HepG2 (cell line): ENCODE measurements around the gene OPRL1. TPM values are rescaled to one million over a fixed set of nuclear protein-coding genes. Genes with fewer than 3 reads are reported as not detected.
A peak's percentile ranks its signal among the peaks of the same experiment; 100 is the strongest.

Experiments
- ATAC-seq: fragments of 200-7000 bp; cut with Tn5 transposase; 3 replicates; pipeline ENCODE4 v1.9.1; 2020; ENCODE audit warnings: mild to moderate bottlenecking, moderate library complexity
- BruUV-seq: library from RNA; stranded (reverse); fragments of 400-500 nt; replicated peaks from 2 replicates; lab custom pipeline; 2021; lab: Mats Ljungman, UMichigan
- CTCF ChIA-PET: fragments of 300-600 bp; formaldehyde crosslinking; extraction: SDS; loops from one replicate; lab custom pipeline; 2021; ENCODE audit warnings: low total read pairs, inconsistent platforms, low intra/inter-chr PET ratio; lab: Yijun Ruan, JAX
- POLR2A ChIA-PET: fragments of 350-600 bp; sonication (Branson Sonifier 250); formaldehyde crosslinking; loops from one replicate; lab custom pipeline; 2020; ENCODE audit warnings: antibody characterized with exemption, inconsistent platforms; lab: Yijun Ruan, JAX
- DNase-seq: peaks from one replicate; pipeline ENCODE4 v3.0.0-alpha.2; 2015; ENCODE audit warnings: low spot score
- FAIRE-seq: peaks from 3 replicates; lab custom pipeline; 2011; peaks lifted over from hg19 to GRCh38; lab: Jason Lieb, UNC
- H2AFZ ChIP-seq: one replicate; pipeline ENCODE4 v1.6.1; 2011; ENCODE audit warnings: low read length, inconsistent platforms
- H3K27ac ChIP-seq: fragments of 300-600 bp; 3 replicates; pipeline ENCODE4 v1.8.0; 2011; ENCODE audit warnings: mixed run types, mild to moderate bottlenecking, mixed read lengths, low read length, inconsistent platforms; ENCODE audit not compliant: insufficient read depth; ENCODE audit errors: extremely low read length
- H3K27me3 ChIP-seq, 2 experiments: fragments of 200-600 bp in 1 of 2; 2 replicates in 1 of 2; 3 replicates in 1 of 2; pipeline versions ENCODE4 v1.6.0 to v1.8.0; 2011; ENCODE audit warnings: low read length in 2 of 2, mild to moderate bottlenecking in 2 of 2, moderate library complexity in 2 of 2, inconsistent platforms in 1 of 2; ENCODE audit not compliant: insufficient read depth in 2 of 2, control insufficient read depth in 1 of 2
- H3K36me3 ChIP-seq, 2 experiments: fragments of 200-600 bp in 1 of 2; replicated peaks in 1 of 2; 2 replicates in 1 of 2; 3 replicates in 1 of 2; pipeline versions ENCODE4 v1.5.1 to v1.8.0; 2011; ENCODE audit warnings: low read length in 2 of 2, inconsistent platforms in 1 of 2; ENCODE audit not compliant: insufficient read depth in 2 of 2, control insufficient read depth in 1 of 2
- H3K4me1 ChIP-seq: 2 replicates; pipeline ENCODE4 v1.5.1; 2012; ENCODE audit warnings: low read length, inconsistent platforms; ENCODE audit not compliant: insufficient read depth
- H3K4me2 ChIP-seq: 2 replicates; pipeline ENCODE4 v1.6.0; 2011; ENCODE audit warnings: low read depth, low read length, inconsistent platforms
- H3K4me3 ChIP-seq, 3 experiments: fragments of 200-600 bp in 1 of 3; sonication (generic), shearing (Covaris generic) in 1 of 3; replicated peaks in 1 of 3; 2 replicates each; pipeline ENCODE4 v1.5.1; 2011 to 2016; ENCODE audit warnings: low read length in 3 of 3, inconsistent platforms in 2 of 3, low read depth in 2 of 3, mild to moderate bottlenecking in 2 of 3, control low read depth in 1 of 3, mixed read lengths in 1 of 3; ENCODE audit not compliant: insufficient read depth in 1 of 3
- H3K79me2 ChIP-seq: one replicate; pipeline ENCODE4 v1.6.1; 2011; ENCODE audit warnings: low read length, inconsistent platforms; ENCODE audit not compliant: insufficient read depth
- H3K9ac ChIP-seq: 2 replicates; pipeline ENCODE4 v1.6.0; 2011; ENCODE audit warnings: mild to moderate bottlenecking, low read depth, low read length, inconsistent platforms; ENCODE audit not compliant: insufficient read depth
- H3K9me3 ChIP-seq: 2 replicates; pipeline ENCODE4 v1.5.1; 2012; ENCODE audit warnings: mild to moderate bottlenecking, low read length
- H4K20me1 ChIP-seq: 2 replicates; pipeline ENCODE4 v1.6.0; 2011; ENCODE audit warnings: inconsistent platforms, mild to moderate bottlenecking, low read length, moderate library complexity; ENCODE audit not compliant: insufficient read depth
- AGO1 ChIP-seq: fragments of 200-400 bp; formaldehyde crosslinking; IDR thresholded peaks from 2 replicates; pipeline ENCODE4 v1.6.1; 2017; ENCODE audit warnings: mild to moderate bottlenecking, low read depth, low read length, moderate library complexity; ENCODE audit not compliant: poor library complexity, severe bottlenecking
- HNF4G ChIP-seq, 2 experiments: sonication (generic) in 1 of 2; formaldehyde crosslinking in 1 of 2; IDR thresholded peaks; 2 replicates each; pipeline versions ENCODE4 v1.4.0 to v1.6.1; 2011 to 2020; ENCODE audit warnings: borderline replicate concordance in 2 of 2, low read depth in 2 of 2, mild to moderate bottlenecking in 2 of 2, low read length in 1 of 2, missing genetic modification reagents in 1 of 2, moderate library complexity in 1 of 2
- JDP2 ChIP-seq: sonication (generic); formaldehyde crosslinking; IDR thresholded peaks from 2 replicates; pipeline ENCODE4 v1.8.1; 2022; ENCODE audit warnings: missing genetic modification reagents, borderline replicate concordance
- MEIS1 ChIP-seq: sonication (generic); formaldehyde crosslinking; IDR thresholded peaks from 2 replicates; pipeline ENCODE4 v1.9.0; 2021; ENCODE audit warnings: mild to moderate bottlenecking, missing genetic modification reagents, moderate library complexity, borderline replicate concordance
- PHF5A ChIP-seq: IDR thresholded peaks from one replicate; pipeline ENCODE4 v1.6.1; 2018; ENCODE audit warnings: low read depth, missing genetic modification reagents; ENCODE audit not compliant: unreplicated experiment
- SNAPC2 ChIP-seq: sonication (generic); formaldehyde crosslinking; IDR thresholded peaks from 2 replicates; pipeline ENCODE4 v1.8.1; 2022; ENCODE audit warnings: mild to moderate bottlenecking, missing genetic modification reagents
- SRF ChIP-seq: IDR thresholded peaks from 2 replicates; pipeline ENCODE4 v1.6.1; 2011; ENCODE audit warnings: mild to moderate bottlenecking, low read depth, low read length, moderate library complexity
- WGBS: methylation state at CpG from one replicate; pipeline ENCODE4 v1.1.6; 2017; ENCODE audit warnings: low lambda C conversion rate; 5-methylcytosine and 5-hydroxymethylcytosine counted together
- in situ Hi-C: cut with HindIII; loops from 2 replicates; pipeline ENCODE4 v1.10.0; 2017; ENCODE audit warnings: low pct_unique_long_range_greater_than_20kb; ENCODE audit not compliant: extremely low pct_ligation_motif_present
- intact Hi-C: fragments of 100-400 bp; cut with micrococcal nuclease; formaldehyde crosslinking; loops from one replicate; pipeline ENCODE4 v1.10.0; 2022; ENCODE audit not compliant: unreplicated experiment
- polyA plus RNA-seq, 8 experiments: library from polyadenylated mRNA; depleted of rRNA in 3 of 8; stranded (reverse) in 7 of 8; unstranded in 1 of 8; fragments of >200 nt; fragmentation: Illumina TruSeq in 4 of 8; extraction: Trizol in 4 of 8; gene quantifications; 2 replicates each; pipeline versions ENCODE4 v1.2.1 to v1.2.3, GENCODE V29; 2011 to 2016; ENCODE audit warnings: low read depth in 4 of 8, missing spikeins in 1 of 8, mixed read lengths in 1 of 8; ENCODE audit not compliant: insufficient read depth in 1 of 8
- total RNA-seq, 5 experiments: library from RNA; depleted of rRNA; stranded (reverse); fragments of >200 nt; fragmentation: Illumina TruSeq; extraction: Trizol; gene quantifications; 2 replicates each; pipeline ENCODE4 v1.2.3, GENCODE V29; 2016; ENCODE audit warnings: low read depth in 1 of 5
- TF ChIP-seq, protein P1 (sequence below): sonication (generic); formaldehyde crosslinking; IDR thresholded peaks from 2 replicates; pipeline ENCODE4 v1.8.0; 2022; ENCODE audit warnings: mild to moderate bottlenecking, missing genetic modification reagents, moderate library complexity
- TF ChIP-seq, protein P2 (sequence below): sonication (generic); formaldehyde crosslinking; IDR thresholded peaks from 2 replicates; pipeline ENCODE4 v1.9.0; 2021; ENCODE audit warnings: missing genetic modification reagents, borderline replicate concordance
- TF ChIP-seq, protein P3 (sequence below): sonication (generic); formaldehyde crosslinking; IDR thresholded peaks from 2 replicates; pipeline ENCODE4 v1.4.0; 2020; ENCODE audit warnings: missing genetic modification reagents
- TF ChIP-seq, protein P4 (sequence below): sonication (generic); formaldehyde crosslinking; IDR thresholded peaks from 2 replicates; pipeline ENCODE4 v1.8.1; 2023; ENCODE audit warnings: missing genetic modification reagents, inconsistent platforms, borderline replicate concordance

The OPRL1 gene
- total and polyA plus RNA-seq, 2 of the 13 experiments (the other 11 are each of a cell fraction or from before 2014, with no cell fraction given): 0.35 to 0.71 TPM

DNA sequence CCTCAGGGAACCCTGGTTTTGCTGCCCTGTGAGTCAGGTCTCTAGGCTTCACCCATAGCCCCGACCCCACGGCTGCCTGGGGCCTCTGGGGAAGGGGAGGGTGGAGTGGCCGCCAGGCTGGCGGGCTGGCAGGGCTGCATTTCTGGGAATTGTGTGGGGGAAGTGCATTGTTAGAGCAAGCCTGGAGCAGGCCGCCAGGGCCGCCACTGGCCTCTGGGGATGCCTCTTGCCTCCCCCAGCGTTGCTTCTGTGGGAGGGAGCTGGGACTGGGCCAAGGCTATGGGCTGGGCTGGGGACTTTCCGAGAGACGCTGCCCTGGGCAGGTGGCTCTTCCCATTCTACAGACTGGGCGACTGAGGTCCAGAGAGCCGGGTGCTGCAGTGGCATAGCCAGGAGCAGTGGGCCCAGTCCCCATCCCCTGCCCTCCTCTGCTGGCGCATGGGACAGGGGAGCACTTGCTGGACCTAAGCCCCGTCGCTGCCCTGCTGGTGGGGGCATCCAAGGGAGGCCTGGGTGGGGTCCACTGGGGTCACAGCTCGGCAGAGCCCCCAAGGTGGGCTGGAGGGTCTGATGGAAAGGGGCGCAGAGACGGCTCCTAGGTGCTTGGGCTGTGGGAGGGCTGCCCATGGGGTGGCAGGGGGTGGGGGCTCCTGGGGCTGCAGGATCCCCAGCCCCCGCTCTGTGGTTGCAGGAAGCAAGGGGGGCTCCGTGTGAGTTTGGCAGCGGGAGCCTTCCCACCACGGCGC is 23.8 kb upstream of the OPRL1 start:
- Histone ChIP-seq H4K20me1 (no peaks in the 10 kb centered on the region), H3K36me3 (no peaks in the 10 kb centered on the region), H2AFZ (no peak overlapping the region), H3K4me3 (peak overlapping the region; percentile 40 to 69 (median 42)), H3K9me3 (no peaks in the 10 kb centered on the region), H3K27ac (peak overlapping the region; percentile 77), H3K4me1 (peaks cover 85% of the 10 kb centered on the region), H3K4me2 (peak overlapping the region; percentile 87), H3K27me3 (no peaks in the 10 kb centered on the region), H3K9ac (peak overlapping the region; percentile 72), H3K79me2 (no peaks in the 10 kb centered on the region)
- FAIRE-seq (no peak), ATAC-seq (peak; percentile 11), DNase-seq (peak; percentile 90)
- BruUV-seq: no TSS peak
- CTCF ChIA-PET: interaction anchor here (3.7 kb wide), 1 partner anchor 76 kb away, joined by 33 read pairs; the partner anchor contains the start of genes PRPF6 and SAMD10
- in situ Hi-C loops (loop anchor here (5.0 kb wide), 1 partner anchor 79 kb away; the partner anchor contains the start of gene SAMD10), intact Hi-C loops (loop anchor here (2.0 kb wide), 2 partner anchors 13 to 19 kb away; partner anchors contain the start of gene C20orf204)
- POLR2A ChIA-PET: interaction anchor here (1.1 to 9.4 kb wide), 5 partner anchors 10 to 429 kb away, joined by 3 to 252 read pairs (median 6); partner anchors contain the start of genes C20orf204, GMEB2 and UCKL1
- WGBS: 9% methylated on average over 15 of the region's 22 CpGs
- TF ChIP-seq, protein P1, sequence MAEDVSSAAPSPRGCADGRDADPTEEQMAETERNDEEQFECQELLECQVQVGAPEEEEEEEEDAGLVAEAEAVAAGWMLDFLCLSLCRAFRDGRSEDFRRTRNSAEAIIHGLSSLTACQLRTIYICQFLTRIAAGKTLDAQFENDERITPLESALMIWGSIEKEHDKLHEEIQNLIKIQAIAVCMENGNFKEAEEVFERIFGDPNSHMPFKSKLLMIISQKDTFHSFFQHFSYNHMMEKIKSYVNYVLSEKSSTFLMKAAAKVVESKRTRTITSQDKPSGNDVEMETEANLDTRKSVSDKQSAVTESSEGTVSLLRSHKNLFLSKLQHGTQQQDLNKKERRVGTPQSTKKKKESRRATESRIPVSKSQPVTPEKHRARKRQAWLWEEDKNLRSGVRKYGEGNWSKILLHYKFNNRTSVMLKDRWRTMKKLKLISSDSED (CRISPR knock-in tag): peak; percentile 94; the same call in 1 of the 2 replicates
- TF ChIP-seq, protein P2, sequence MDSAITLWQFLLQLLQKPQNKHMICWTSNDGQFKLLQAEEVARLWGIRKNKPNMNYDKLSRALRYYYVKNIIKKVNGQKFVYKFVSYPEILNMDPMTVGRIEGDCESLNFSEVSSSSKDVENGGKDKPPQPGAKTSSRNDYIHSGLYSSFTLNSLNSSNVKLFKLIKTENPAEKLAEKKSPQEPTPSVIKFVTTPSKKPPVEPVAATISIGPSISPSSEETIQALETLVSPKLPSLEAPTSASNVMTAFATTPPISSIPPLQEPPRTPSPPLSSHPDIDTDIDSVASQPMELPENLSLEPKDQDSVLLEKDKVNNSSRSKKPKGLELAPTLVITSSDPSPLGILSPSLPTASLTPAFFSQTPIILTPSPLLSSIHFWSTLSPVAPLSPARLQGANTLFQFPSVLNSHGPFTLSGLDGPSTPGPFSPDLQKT (CRISPR knock-in tag): peak; percentile 6; the same call in 1 of the 2 replicates
- TF ChIP-seq, protein P3, sequence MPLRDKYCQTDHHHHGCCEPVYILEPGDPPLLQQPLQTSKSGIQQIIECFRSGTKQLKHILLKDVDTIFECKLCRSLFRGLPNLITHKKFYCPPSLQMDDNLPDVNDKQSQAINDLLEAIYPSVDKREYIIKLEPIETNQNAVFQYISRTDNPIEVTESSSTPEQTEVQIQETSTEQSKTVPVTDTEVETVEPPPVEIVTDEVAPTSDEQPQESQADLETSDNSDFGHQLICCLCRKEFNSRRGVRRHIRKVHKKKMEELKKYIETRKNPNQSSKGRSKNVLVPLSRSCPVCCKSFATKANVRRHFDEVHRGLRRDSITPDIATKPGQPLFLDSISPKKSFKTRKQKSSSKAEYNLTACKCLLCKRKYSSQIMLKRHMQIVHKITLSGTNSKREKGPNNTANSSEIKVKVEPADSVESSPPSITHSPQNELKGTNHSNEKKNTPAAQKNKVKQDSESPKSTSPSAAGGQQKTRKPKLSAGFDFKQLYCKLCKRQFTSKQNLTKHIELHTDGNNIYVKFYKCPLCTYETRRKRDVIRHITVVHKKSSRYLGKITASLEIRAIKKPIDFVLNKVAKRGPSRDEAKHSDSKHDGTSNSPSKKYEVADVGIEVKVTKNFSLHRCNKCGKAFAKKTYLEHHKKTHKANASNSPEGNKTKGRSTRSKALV (CRISPR knock-in tag): peak; percentile 80
- TF ChIP-seq SRF (no peak), AGO1 (no peak), PHF5A (CRISPR knock-in tag) (peak; percentile 10), HNF4G (IDR thresholded peaks at IDR 0.05; ENCODE audit: borderline replicate concordance, low read depth, low read length) (peak; percentile 24; the same call in 1 of the 2 replicates), HNF4G (CRISPR knock-in tag; IDR thresholded peaks at IDR 0.05; ENCODE audit: borderline replicate concordance, low read depth) (peak; percentile 54; the same call in 1 of the 2 replicates), SNAPC2 (CRISPR knock-in tag) (0 out of 2 replicates have a peak, but pooled peaks have one; percentile 39), JDP2 (CRISPR knock-in tag) (no peak), MEIS1 (no peak; the same call in 1 of the 2 replicates)
- TF ChIP-seq, protein P4, sequence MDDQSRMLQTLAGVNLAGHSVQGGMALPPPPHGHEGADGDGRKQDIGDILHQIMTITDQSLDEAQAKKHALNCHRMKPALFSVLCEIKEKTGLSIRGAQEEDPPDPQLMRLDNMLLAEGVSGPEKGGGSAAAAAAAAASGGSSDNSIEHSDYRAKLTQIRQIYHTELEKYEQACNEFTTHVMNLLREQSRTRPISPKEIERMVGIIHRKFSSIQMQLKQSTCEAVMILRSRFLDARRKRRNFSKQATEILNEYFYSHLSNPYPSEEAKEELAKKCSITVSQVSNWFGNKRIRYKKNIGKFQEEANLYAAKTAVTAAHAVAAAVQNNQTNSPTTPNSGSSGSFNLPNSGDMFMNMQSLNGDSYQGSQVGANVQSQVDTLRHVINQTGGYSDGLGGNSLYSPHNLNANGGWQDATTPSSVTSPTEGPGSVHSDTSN (CRISPR knock-in tag): no peak
